ENCODE measurements around the gene AQP4. TPM values are rescaled to one million over a fixed set of nuclear protein-coding genes. Genes with fewer than 3 reads are reported as not detected.

The AQP4 gene
- total and polyA plus RNA-seq, 2 of the 13 experiments (the other 11 are each of a cell fraction or from before 2014, with no cell fraction given) = 0.20 to 0.62 TPM

- TF ChIP-seq ZBTB43 (CRISPR knock-in tag; conservative IDR thresholded peaks at IDR 0.05) (no peak), SOX5 (CRISPR knock-in tag; IDR thresholded peaks at IDR 0.05; ENCODE audit: borderline replicate concordance) (no peak), MBD4 (IDR thresholded peaks at IDR 0.05; ENCODE audit: borderline replicate concordance, low read length) (no peak), HOXD1 (CRISPR knock-in tag; IDR thresholded peaks at IDR 0.05) (no peak), ZNF746 (CRISPR knock-in tag; IDR thresholded peaks at IDR 0.05) (no peak), MXI1 (IDR thresholded peaks at IDR 0.05; ENCODE audit: borderline replicate concordance, low read depth, low read length) (no peak), TBX2 (CRISPR knock-in tag; IDR thresholded peaks at IDR 0.05; ENCODE audit: borderline replicate concordance) (no peak), POLR2A (IDR thresholded peaks at IDR 0.05; ENCODE audit: insufficient read depth in 1 of 2, low read depth in 2 of 2, low read length in 2 of 2) (no peak), ELK4 (CRISPR knock-in tag; IDR thresholded peaks at IDR 0.05; ENCODE audit: borderline replicate concordance) (no peak), KDM4B (CRISPR knock-in tag; IDR thresholded peaks at IDR 0.05) (no peak), GATAD2A (CRISPR knock-in tag; IDR thresholded peaks at IDR 0.05) (no peak), BRCA1 (CRISPR knock-in tag; IDR thresholded peaks at IDR 0.05) (no peak), PHF21A (CRISPR knock-in tag; IDR thresholded peaks at IDR 0.05) (no peak), POLR2AphosphoS2 (IDR thresholded peaks at IDR 0.05; ENCODE audit: low read depth, low read length) (no peak), ZC3H13 (CRISPR knock-in tag; IDR thresholded peaks at IDR 0.05) (no peak), ZNF274 (CRISPR knock-in tag; IDR thresholded peaks at IDR 0.05) (no peak), BHLHE40 (IDR thresholded peaks at IDR 0.05; ENCODE audit: low read length) (no peak)
These were observed 24.5 kb downstream of the AQP4 start (continued) for GRCh38 chr18:26840965-26841364.

Measured in HepG2 (cell line).